CD4-positive, alpha-beta T cell (primary cell): Measurements from ENCODE around the gene MAPK4. TPM values are rescaled to one million over a fixed set of nuclear protein-coding genes. Genes with fewer than 3 reads are reported as not detected.
"Not testable (repeated sequence)": the region's sequence is repeated elsewhere in the genome, so short reads cannot be mapped to it uniquely, and the experiment has no call there.

Experiments used
- ATAC-seq: fragments of 200-7000 bp; cut with Tn5 transposase; one replicate; pipeline ENCODE4 v1.10.0; 2022; ENCODE audit warnings: mild to moderate bottlenecking; ENCODE audit not compliant: poor library complexity
- CTCF ChIA-PET: fragments of 350-600 bp; sonication (Branson Sonifier 250); formaldehyde crosslinking; loops from one replicate; lab custom pipeline; 2021; ENCODE audit warnings: antibody characterized with exemption, inconsistent platforms; lab: Charles Lee
- POLR2A ChIA-PET: fragments of 350-600 bp; sonication (Branson Sonifier 250); formaldehyde crosslinking; loops from one replicate; lab custom pipeline; 2021; ENCODE audit warnings: antibody characterized with exemption, inconsistent platforms; lab: Charles Lee
- DNase-seq, 14 experiments: peaks; one replicate each; pipeline ENCODE4 v3.0.0-alpha.2; 2013 to 2020; ENCODE audit warnings: mixed read lengths in 2 of 14
- H3K27ac ChIP-seq, 2 donors: one replicate each; pipeline versions ENCODE4 v1.5.1 to v1.7.0; 2013; ENCODE audit warnings: low read length in 2 of 2, low read depth in 1 of 2, mild to moderate bottlenecking in 1 of 2
- H3K27me3 ChIP-seq, 2 experiments: 1 replicate in 1 of 2; 2 replicates in 1 of 2; pipeline versions ENCODE4 v1.6.1 to v1.7.0; 2013; ENCODE audit warnings: low read length in 2 of 2, control low read depth in 1 of 2, mild to moderate bottlenecking in 1 of 2, moderate library complexity in 1 of 2; ENCODE audit not compliant: insufficient read depth in 2 of 2, control insufficient read depth in 1 of 2
- H3K36me3 ChIP-seq: one replicate; pipeline ENCODE4 v1.6.1; 2013; ENCODE audit warnings: low read length, control low read depth; ENCODE audit not compliant: insufficient read depth
- H3K4me1 ChIP-seq: one replicate; pipeline ENCODE4 v1.6.1; 2013; ENCODE audit warnings: low read length, control low read depth; ENCODE audit not compliant: insufficient read depth
- H3K4me3 ChIP-seq: one replicate; pipeline ENCODE4 v1.5.1; 2013; ENCODE audit warnings: mild to moderate bottlenecking, low read length, moderate library complexity
- H3K9me3 ChIP-seq, 2 experiments: 1 replicate in 1 of 2; 2 replicates in 1 of 2; pipeline versions ENCODE4 v1.6.1 to v1.7.0; 2013; ENCODE audit warnings: low read length in 2 of 2, mild to moderate bottlenecking in 2 of 2, control low read depth in 1 of 2, moderate library complexity in 1 of 2; ENCODE audit not compliant: control insufficient read depth in 1 of 2, insufficient read depth in 1 of 2
- H3K27ac Mint-ChIP-seq: one replicate; pipeline ENCODE4 v1.8.0; 2020; ENCODE audit warnings: mixed read lengths
- H3K27me3 Mint-ChIP-seq: one replicate; pipeline ENCODE4 v1.8.0; 2021; ENCODE audit warnings: mixed read lengths
- H3K36me3 Mint-ChIP-seq: one replicate; pipeline ENCODE4 v1.8.0; 2021; ENCODE audit warnings: low read depth, mixed read lengths
- H3K4me1 Mint-ChIP-seq: one replicate; pipeline ENCODE4 v1.8.0; 2021; ENCODE audit warnings: low read depth, mixed read lengths
- H3K4me3 Mint-ChIP-seq: one replicate; pipeline ENCODE4 v1.8.0; 2020; ENCODE audit warnings: mild to moderate bottlenecking, mixed read lengths
- H3K9me3 Mint-ChIP-seq: one replicate; pipeline ENCODE4 v1.8.0; 2020; ENCODE audit warnings: mixed read lengths
- intact Hi-C, 2 experiments: fragments of 100-400 bp; cut with DNase I in 1 of 2; cut with micrococcal nuclease in 1 of 2; formaldehyde crosslinking; loops; one replicate each; pipeline versions ENCODE4 v1.15.1 to v1.9.0; 2023 to 2025; cut with DNase I, micrococcal nuclease
- total RNA-seq, 174 experiments: library from RNA in 2 of 174; stranded (reverse) in 2 of 174; gene quantifications; one replicate each; pipeline ENCODE4 v1.2.3 and lab custom pipeline; 2021 to 2026
- TF ChIP-seq, protein P1 (sequence below): fragments of 200-600 bp; IDR thresholded peaks from one replicate; pipeline ENCODE4 v1.8.0; 2022; ENCODE audit warnings: antibody characterized with exemption, mild to moderate bottlenecking

The MAPK4 gene
- total RNA-seq, 2 experiments from 2014 or later, result not detected

GRCh38 chr18:50523165-50523564 is 36.7 kb upstream of the MAPK4 start:
- ChIA-PET POLR2A (no interaction called here), CTCF (no interaction called here)
- no peaks in the 10 kb centered on the region for H3K36me3 Mint-ChIP-seq

GRCh38 chr18:50527636-50528307 is 32.1 kb upstream of the MAPK4 start:
- TF ChIP-seq, protein P1, sequence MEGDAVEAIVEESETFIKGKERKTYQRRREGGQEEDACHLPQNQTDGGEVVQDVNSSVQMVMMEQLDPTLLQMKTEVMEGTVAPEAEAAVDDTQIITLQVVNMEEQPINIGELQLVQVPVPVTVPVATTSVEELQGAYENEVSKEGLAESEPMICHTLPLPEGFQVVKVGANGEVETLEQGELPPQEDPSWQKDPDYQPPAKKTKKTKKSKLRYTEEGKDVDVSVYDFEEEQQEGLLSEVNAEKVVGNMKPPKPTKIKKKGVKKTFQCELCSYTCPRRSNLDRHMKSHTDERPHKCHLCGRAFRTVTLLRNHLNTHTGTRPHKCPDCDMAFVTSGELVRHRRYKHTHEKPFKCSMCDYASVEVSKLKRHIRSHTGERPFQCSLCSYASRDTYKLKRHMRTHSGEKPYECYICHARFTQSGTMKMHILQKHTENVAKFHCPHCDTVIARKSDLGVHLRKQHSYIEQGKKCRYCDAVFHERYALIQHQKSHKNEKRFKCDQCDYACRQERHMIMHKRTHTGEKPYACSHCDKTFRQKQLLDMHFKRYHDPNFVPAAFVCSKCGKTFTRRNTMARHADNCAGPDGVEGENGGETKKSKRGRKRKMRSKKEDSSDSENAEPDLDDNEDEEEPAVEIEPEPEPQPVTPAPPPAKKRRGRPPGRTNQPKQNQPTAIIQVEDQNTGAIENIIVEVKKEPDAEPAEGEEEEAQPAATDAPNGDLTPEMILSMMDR, result no peak
- intact Hi-C loops, result no loop called here
- Histone ChIP-seq H3K27me3 (peaks cover 0 to 5% of the 10 kb centered on the region in 2 experiments), H3K27ac (no peak overlapping the region), H3K9me3 (peaks cover 1 to 14% of the 10 kb centered on the region in 2 experiments), H3K36me3 (no peaks in the 10 kb centered on the region), H3K4me3 (no peak overlapping the region), H3K4me1 (no peaks in the 10 kb centered on the region)
- H3K36me3 Mint-ChIP-seq, result no peaks in the 10 kb centered on the region
- ChIA-PET CTCF (no interaction called here), POLR2A (no interaction called here)
- peaks cover 24% of the 10 kb centered on the region for H3K27me3 Mint-ChIP-seq
- no peak for DNase-seq
- H3K9me3 Mint-ChIP-seq, result peaks cover 6% of the 10 kb centered on the region
- no peaks in the 10 kb centered on the region for H3K4me1 Mint-ChIP-seq
- ATAC-seq, result no peak
- H3K27ac Mint-ChIP-seq, result no peak overlapping the region
- H3K4me3 Mint-ChIP-seq, result no peak overlapping the region

More at GRCh38 chr18:50523165-50523564, 36.7 kb upstream of the MAPK4 start:
- H3K4me1 ChIP-seq, result no peaks in the 10 kb centered on the region
- Mint-ChIP-seq H3K27ac (no peak overlapping the region), H3K9me3 (peaks cover 2% of the 10 kb centered on the region), H3K4me3 (no peak overlapping the region), H3K4me1 (no peaks in the 10 kb centered on the region), H3K27me3 (peaks cover 34% of the 10 kb centered on the region)
- no peak overlapping the region for H3K4me3 ChIP-seq
- H3K9me3 ChIP-seq, result no peaks in the 10 kb centered on the region
- peaks cover 2 to 5% of the 10 kb centered on the region in 2 experiments for H3K27me3 ChIP-seq
- intact Hi-C loops, result no loop called here
- DNase-seq (no peak), ATAC-seq (no peak)
- H3K36me3 ChIP-seq, result no peaks in the 10 kb centered on the region
- H3K27ac ChIP-seq, result no peak overlapping the region
- TF ChIP-seq, protein P1, result no peak

GRCh38 chr18:50528806-50529205 is 31.1 kb upstream of the MAPK4 start:
- Mint-ChIP-seq H3K27me3 (peaks cover 13% of the 10 kb centered on the region), H3K4me3 (no peak overlapping the region), H3K4me1 (no peaks in the 10 kb centered on the region), H3K27ac (no peak overlapping the region), H3K9me3 (peaks cover 13% of the 10 kb centered on the region), H3K36me3 (no peaks in the 10 kb centered on the region)
- no peaks in the 10 kb centered on the region for H3K4me1 ChIP-seq
- DNase-seq (no peak), ATAC-seq (no peak)
- peaks cover 5 to 24% of the 10 kb centered on the region in 2 experiments for H3K9me3 ChIP-seq
- H3K27ac ChIP-seq, result no peak overlapping the region
- peaks cover 0 to 5% of the 10 kb centered on the region in 2 experiments for H3K27me3 ChIP-seq
- intact Hi-C loops, result no loop called here
- no peaks in the 10 kb centered on the region for H3K36me3 ChIP-seq
- TF ChIP-seq, protein P1, result no peak
- H3K4me3 ChIP-seq, result no peak overlapping the region
- ChIA-PET CTCF (no interaction called here), POLR2A (no interaction called here)

- POLR2A ChIA-PET, H3K4me3 ChIP-seq, intact Hi-C loops, CTCF ChIA-PET, H3K27ac ChIP-seq, H3K4me3 Mint-ChIP-seq, H3K4me1 ChIP-seq, H3K27ac Mint-ChIP-seq, H3K36me3 Mint-ChIP-seq, DNase-seq, H3K4me1 Mint-ChIP-seq, H3K36me3 ChIP-seq, H3K27me3 Mint-ChIP-seq, H3K27me3 ChIP-seq, ATAC-seq: not testable (repeated sequence)
- H3K9me3 Mint-ChIP-seq, result peaks cover 16% of the 10 kb centered on the region
- peaks cover 13 to 26% of the 10 kb centered on the region in 2 experiments for H3K9me3 ChIP-seq
These were observed 26.1 kb upstream of the MAPK4 start for GRCh38 chr18:50533822-50534221.

DNA sequence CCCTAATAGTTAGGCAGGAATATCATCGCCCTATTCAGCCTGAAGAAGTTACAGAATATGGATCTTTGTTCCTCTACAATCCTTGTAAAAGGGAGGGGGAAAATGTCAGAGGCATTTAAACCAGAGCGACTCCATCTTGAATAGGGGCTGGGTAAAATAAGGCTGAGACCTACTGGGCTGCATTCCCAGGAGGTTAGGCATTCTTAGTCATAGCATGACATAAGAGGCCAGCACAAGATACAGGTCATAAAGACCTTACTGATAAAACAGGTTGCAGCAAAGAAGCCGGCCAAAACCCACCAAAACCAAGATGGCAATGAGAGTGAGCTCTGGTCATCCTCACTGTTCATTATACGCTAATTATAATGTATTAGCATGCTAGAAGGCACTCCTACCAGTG is 15.4 kb upstream of the MAPK4 start:
- peaks cover 10% of the 10 kb centered on the region for H3K27me3 Mint-ChIP-seq
- H3K4me3 Mint-ChIP-seq, H3K4me1 ChIP-seq, intact Hi-C loops, CTCF ChIA-PET, ATAC-seq, H3K36me3 ChIP-seq, H3K27me3 ChIP-seq, POLR2A ChIA-PET, H3K27ac Mint-ChIP-seq, H3K4me1 Mint-ChIP-seq, H3K9me3 Mint-ChIP-seq, H3K36me3 Mint-ChIP-seq, DNase-seq, H3K9me3 ChIP-seq, H3K27ac ChIP-seq, H3K4me3 ChIP-seq: not testable (repeated sequence)
